Heart left ventricle (tissue), 13 donors: ENCODE measurements around the gene PARVA.

Experiments
- CTCF ChIP-seq, 12 donors: fragments of 200-600 bp; sonication (generic) in 4 of 12; IDR thresholded peaks; one replicate each; pipeline versions ENCODE4 v1.5.0 to v1.8.0; 2018 to 2022; ENCODE audit warnings: antibody characterized with exemption in 12 of 12, mild to moderate bottlenecking in 5 of 12
- POLR2A ChIP-seq, 2 donors: fragments of 450-650 bp; IDR thresholded peaks; one replicate each; pipeline ENCODE4 v1.6.1; 2017; ENCODE audit warnings: antibody characterized with exemption in 2 of 2, mild to moderate bottlenecking in 2 of 2, moderate library complexity in 2 of 2
- donor health status: ischemic (EF 13 %, LVEDD 7.1; RV severe dilation, severe dysfunction).
- donor health status: DM: no; HTN: yes; CAD: no.
- donor health status: DM: no; HTN: no; CAD: no.
- donor health status: ischemic (EF 25% LVEDD 6.9; RV normal size, moderate dysfunction).
- donor health status: ischemic (EF 25% LVEDD 5.7; RV mildly dilated, moderate dysfunction).
- donor health status: ischemic (EF 35%, LVEDD 5.7; RV mildly dilated, moderate dysfunction).
- donor health status: nonischemic (EF 11% LVEDD 7.7; RV severe dilation, severe dysfunction).
- donor health status: DM: yes; HTN: yes; CAD: no.
- donor health status: PGD.
- donor health status: ischemic (EF 29% LVEDD 5.4; RV normal size, mild dysfunction).
- donor health status: nonischemic (EF 23%, LVEDD 6.1; RV moderate dilation, normal function).

- TF ChIP-seq POLR2A (IDR thresholded peaks at IDR 0.05) (no peak), CTCF (IDR thresholded peaks at IDR 0.05) (no peak)
Measured at GRCh38 chr11:12543596-12544415, 166.4 kb downstream of the PARVA start.
